G401.6 (cell line): Measurements from ENCODE around the gene SEMA6D.

Experiments used
- FAIRE-seq: peaks from 2 replicates; lab custom pipeline; 2012; peaks lifted over from hg19 to GRCh38; lab: Jason Lieb, UNC

The SEMA6D gene

GRCh38 chr15:47717036-47717612 lies at the start of gene SEMA6D:
Gene SEMA6D, plus strand, starts transcription at chr15:47717505. Its CDS starts 42,294 bp downstream, at chr15:47759799.
- FAIRE-seq: no peak

GRCh38 chr15:47669221-47669620 lies 48.1 kb upstream of the SEMA6D start:
- FAIRE-seq: no peak

GRCh38 chr15:47670365-47670764 lies 46.9 kb upstream of the SEMA6D start:
- FAIRE-seq: no peak

- no peak for FAIRE-seq
Measured at GRCh38 chr15:47673232-47673761, 44.0 kb upstream of the SEMA6D start.

GRCh38 chr15:47674586-47675232 lies 42.6 kb upstream of the SEMA6D start:
- no peak for FAIRE-seq

GRCh38 chr15:47675735-47676134 lies 41.6 kb upstream of the SEMA6D start:
- FAIRE-seq: no peak

- no peak for FAIRE-seq
Measured at GRCh38 chr15:47678040-47678439, 39.3 kb upstream of the SEMA6D start.

- FAIRE-seq: no peak
Measured at GRCh38 chr15:47682661-47683060, 34.6 kb upstream of the SEMA6D start.

GRCh38 chr15:47685141-47685870 lies 32.0 kb upstream of the SEMA6D start:
- no peak for FAIRE-seq

- no peak for FAIRE-seq
Measured at GRCh38 chr15:47688573-47689086, 28.7 kb upstream of the SEMA6D start.

GRCh38 chr15:47689660-47690059 lies 27.6 kb upstream of the SEMA6D start:
- no peak for FAIRE-seq

GRCh38 chr15:47691882-47692281 lies 25.4 kb upstream of the SEMA6D start:
- no peak for FAIRE-seq

GRCh38 chr15:47696351-47696750 lies 21.0 kb upstream of the SEMA6D start:
- no peak for FAIRE-seq

GRCh38 chr15:47705281-47705997 lies 11.9 kb upstream of the SEMA6D start:
- no peak for FAIRE-seq

- no peak for FAIRE-seq
Measured at GRCh38 chr15:47707391-47707790, 9.9 kb upstream of the SEMA6D start.

GRCh38 chr15:47708161-47708980 lies 8.9 kb upstream of the SEMA6D start:
- FAIRE-seq: no peak

- FAIRE-seq: no peak
Measured at GRCh38 chr15:47711655-47712054, 5.7 kb upstream of the SEMA6D start.

GRCh38 chr15:47715402-47715801 lies 1.9 kb upstream of the SEMA6D start:
- FAIRE-seq: no peak

- no peak for FAIRE-seq
Measured at GRCh38 chr15:47715856-47716445, 1.4 kb upstream of the SEMA6D start.

GRCh38 chr15:47716516-47716915 lies 789 bp upstream of the SEMA6D start:
- no peak for FAIRE-seq
